Progenitor cell of endocrine pancreas (in vitro differentiated cells): ENCODE measurements around the gene CCSER1. TPM values are rescaled to one million over a fixed set of nuclear protein-coding genes. Genes with fewer than 3 reads are reported as not detected.

Experiments used
- DNase-seq: peaks from one replicate; pipeline ENCODE4 v3.0.0; 2021; ENCODE audit warnings: low spot score; ENCODE audit not compliant: unreplicated experiment
- H3K27ac Mint-ChIP-seq: 2 replicates; pipeline ENCODE4 v1.8.0; 2021; ENCODE audit warnings: mild to moderate bottlenecking, moderate library complexity, mixed read lengths
- H3K27me3 Mint-ChIP-seq: 2 replicates; pipeline ENCODE4 v1.8.0; 2021; ENCODE audit warnings: mixed read lengths
- H3K36me3 Mint-ChIP-seq: 2 replicates; pipeline ENCODE4 v1.8.0; 2022; ENCODE audit warnings: mixed read lengths; ENCODE audit not compliant: insufficient read depth
- H3K4me1 Mint-ChIP-seq: 2 replicates; pipeline ENCODE4 v1.8.0; 2021; ENCODE audit warnings: low read depth, mixed read lengths
- H3K4me3 Mint-ChIP-seq: 2 replicates; pipeline ENCODE4 v1.8.0; 2021; ENCODE audit warnings: low read depth, mild to moderate bottlenecking, moderate library complexity, mixed read lengths
- H3K9me3 Mint-ChIP-seq: 2 replicates; pipeline ENCODE4 v1.8.0; 2021; ENCODE audit warnings: low read depth, mixed read lengths
- CTCF ChIP-seq: fragments of 200-600 bp; sonication (generic); IDR thresholded peaks from one replicate; pipeline ENCODE4 v1.5.0; 2021; ENCODE audit warnings: antibody characterized with exemption, mild to moderate bottlenecking; ENCODE audit not compliant: unreplicated experiment
- total RNA-seq: library from RNA; stranded (reverse); gene quantifications from 2 replicates; pipeline ENCODE4 v1.2.1, GENCODE V29; 2021

The CCSER1 gene
- total RNA-seq, 1 donor from 2014 or later: 11.6 TPM

- no peak for DNase-seq
Measured at GRCh38 chr4:90992213-90992612, 865.0 kb downstream of the CCSER1 start.

GRCh38 chr4:90994851-90995574, 867.8 kb downstream of the CCSER1 start:
- Mint-ChIP-seq H3K9me3 (no peaks in the 10 kb centered on the region), H3K4me1 (no peaks in the 10 kb centered on the region), H3K4me3 (no peak overlapping the region), H3K27ac (no peak overlapping the region), H3K27me3 (no peaks in the 10 kb centered on the region), H3K36me3 (no peaks in the 10 kb centered on the region)
- no peak for TF ChIP-seq CTCF
- no peak for DNase-seq

More at GRCh38 chr4:90992213-90992612, 865.0 kb downstream of the CCSER1 start:
- TF ChIP-seq CTCF: no peak
- H3K36me3 Mint-ChIP-seq: no peaks in the 10 kb centered on the region
- H3K9me3 Mint-ChIP-seq: no peaks in the 10 kb centered on the region
- no peaks in the 10 kb centered on the region for H3K4me1 Mint-ChIP-seq
- H3K4me3 Mint-ChIP-seq: no peak overlapping the region
- no peaks in the 10 kb centered on the region for H3K27me3 Mint-ChIP-seq
- no peak overlapping the region for H3K27ac Mint-ChIP-seq

DNA sequence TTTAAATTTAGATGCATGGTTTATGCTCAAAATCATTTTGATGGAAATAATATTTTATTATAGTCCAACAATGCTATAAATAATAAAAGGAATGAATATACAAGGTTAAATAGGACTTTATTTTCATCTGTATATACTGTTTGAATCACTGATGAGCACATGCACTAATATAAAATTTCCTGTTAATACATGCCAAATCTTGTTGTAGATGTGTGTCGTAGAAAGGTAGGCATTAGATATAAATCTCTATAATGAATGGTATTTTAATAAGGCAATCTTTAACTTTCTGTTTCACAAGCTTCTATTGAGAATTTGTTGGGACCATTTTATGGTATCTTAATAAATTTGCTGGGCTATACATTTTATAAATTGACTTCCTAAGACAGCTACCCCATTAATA, 868.8 kb downstream of the CCSER1 start:
- H3K27ac Mint-ChIP-seq: no peak overlapping the region
- no peaks in the 10 kb centered on the region for H3K9me3 Mint-ChIP-seq
- no peaks in the 10 kb centered on the region for H3K4me1 Mint-ChIP-seq
- no peak for DNase-seq
- TF ChIP-seq CTCF: no peak
- H3K27me3 Mint-ChIP-seq: no peaks in the 10 kb centered on the region
- H3K36me3 Mint-ChIP-seq: no peaks in the 10 kb centered on the region
- no peak overlapping the region for H3K4me3 Mint-ChIP-seq

- Mint-ChIP-seq H3K4me1 (no peaks in the 10 kb centered on the region), H3K4me3 (no peak overlapping the region), H3K27ac (no peak overlapping the region), H3K9me3 (no peaks in the 10 kb centered on the region), H3K27me3 (no peaks in the 10 kb centered on the region), H3K36me3 (no peaks in the 10 kb centered on the region)
- DNase-seq: no peak
- no peak for TF ChIP-seq CTCF
Measured at GRCh38 chr4:90996813-90997212, 869.6 kb downstream of the CCSER1 start.

- TF ChIP-seq CTCF: no peak
- Mint-ChIP-seq H3K36me3 (no peaks in the 10 kb centered on the region), H3K4me1 (no peaks in the 10 kb centered on the region), H3K4me3 (no peak overlapping the region), H3K27me3 (no peaks in the 10 kb centered on the region), H3K27ac (no peak overlapping the region), H3K9me3 (no peaks in the 10 kb centered on the region)
- no peak for DNase-seq
Measured at GRCh38 chr4:91015861-91016260, 888.7 kb downstream of the CCSER1 start.
